MM.1S (cell line): ENCODE results near the gene KCNJ15.

ENCODE experiments used
- DNase-seq: peaks from one replicate; pipeline ENCODE4 v3.0.0-alpha.2; 2015
- H2AFZ ChIP-seq: fragments of 300-600 bp; sonication (generic); 2 replicates; pipeline ENCODE4 v1.6.0; 2016; ENCODE audit warnings: antibody characterized with exemption, low read length
- H3F3A ChIP-seq: fragments of 300-600 bp; sonication (generic); 2 replicates; pipeline ENCODE4 v1.6.1; 2016; ENCODE audit warnings: mild to moderate bottlenecking, antibody characterized with exemption, low read length, moderate library complexity, mixed read lengths; ENCODE audit not compliant: insufficient read depth
- H3K27ac ChIP-seq: fragments of 300-600 bp; sonication (generic); 2 replicates; pipeline ENCODE4 v1.5.1; 2016; ENCODE audit warnings: mild to moderate bottlenecking, low read length
- H3K27me3 ChIP-seq: fragments of 300-600 bp; sonication (generic); replicated peaks from 2 replicates; pipeline ENCODE4 v1.6.0; 2016; ENCODE audit warnings: low read length; ENCODE audit not compliant: insufficient read depth
- H3K36me3 ChIP-seq: fragments of 300-600 bp; sonication (generic); replicated peaks from 2 replicates; pipeline ENCODE4 v1.6.1; 2016; ENCODE audit warnings: mild to moderate bottlenecking, low read length, mixed read lengths; ENCODE audit not compliant: insufficient read depth
- H3K4me1 ChIP-seq: fragments of 300-600 bp; sonication (generic); 2 replicates; pipeline ENCODE4 v1.6.1; 2016; ENCODE audit warnings: low read length, mixed read lengths
- H3K4me2 ChIP-seq: fragments of 300-600 bp; sonication (generic); 2 replicates; pipeline ENCODE4 v1.6.0; 2016; ENCODE audit warnings: low read depth, low read length
- H3K4me3 ChIP-seq: fragments of 300-600 bp; sonication (generic); 2 replicates; pipeline ENCODE4 v1.5.1; 2016; ENCODE audit warnings: low read length, mixed read lengths
- H3K79me2 ChIP-seq: fragments of 300-600 bp; sonication (generic); 2 replicates; pipeline ENCODE4 v1.6.1; 2016; ENCODE audit warnings: mixed run types, low read length, mixed read lengths
- H3K9ac ChIP-seq: fragments of 300-600 bp; sonication (generic); 2 replicates; pipeline ENCODE4 v1.6.1; 2016; ENCODE audit warnings: low read length, mixed read lengths
- H3K9me2 ChIP-seq: fragments of 300-600 bp; sonication (generic); replicated peaks from 2 replicates; pipeline ENCODE4 v1.6.1; 2016; ENCODE audit warnings: mild to moderate bottlenecking, low read length, mixed read lengths; ENCODE audit not compliant: insufficient read depth
- H3K9me3 ChIP-seq: fragments of 300-600 bp; sonication (generic); replicated peaks from 2 replicates; pipeline ENCODE4 v1.6.1; 2016; ENCODE audit warnings: mild to moderate bottlenecking, low read length, mixed read lengths; ENCODE audit not compliant: insufficient read depth
- H4K20me1 ChIP-seq: fragments of 300-600 bp; sonication (generic); 2 replicates; pipeline ENCODE4 v1.6.1; 2016; ENCODE audit warnings: mild to moderate bottlenecking, low read length, moderate library complexity, mixed read lengths; ENCODE audit not compliant: insufficient read depth
- EZH2 ChIP-seq: fragments of 300-600 bp; sonication (generic); optimal IDR thresholded peaks from 2 replicates; pipeline ENCODE3; 2017; ENCODE audit warnings: low read depth, mild to moderate bottlenecking, antibody characterized with exemption, low read length, mixed read lengths
- EZH2phosphoT487 ChIP-seq: fragments of 300-600 bp; sonication (generic); IDR thresholded peaks from 2 replicates; pipeline ENCODE4 v1.6.1; 2018; ENCODE audit warnings: antibody characterized with exemption, low read length
- TF ChIP-seq, protein P1 (sequence below): fragments of 300-600 bp; sonication (generic); IDR thresholded peaks from 2 replicates; pipeline ENCODE4 v1.5.1; 2016; ENCODE audit warnings: antibody characterized with exemption, low read length, mixed read lengths

Gene KCNJ15

DNA sequence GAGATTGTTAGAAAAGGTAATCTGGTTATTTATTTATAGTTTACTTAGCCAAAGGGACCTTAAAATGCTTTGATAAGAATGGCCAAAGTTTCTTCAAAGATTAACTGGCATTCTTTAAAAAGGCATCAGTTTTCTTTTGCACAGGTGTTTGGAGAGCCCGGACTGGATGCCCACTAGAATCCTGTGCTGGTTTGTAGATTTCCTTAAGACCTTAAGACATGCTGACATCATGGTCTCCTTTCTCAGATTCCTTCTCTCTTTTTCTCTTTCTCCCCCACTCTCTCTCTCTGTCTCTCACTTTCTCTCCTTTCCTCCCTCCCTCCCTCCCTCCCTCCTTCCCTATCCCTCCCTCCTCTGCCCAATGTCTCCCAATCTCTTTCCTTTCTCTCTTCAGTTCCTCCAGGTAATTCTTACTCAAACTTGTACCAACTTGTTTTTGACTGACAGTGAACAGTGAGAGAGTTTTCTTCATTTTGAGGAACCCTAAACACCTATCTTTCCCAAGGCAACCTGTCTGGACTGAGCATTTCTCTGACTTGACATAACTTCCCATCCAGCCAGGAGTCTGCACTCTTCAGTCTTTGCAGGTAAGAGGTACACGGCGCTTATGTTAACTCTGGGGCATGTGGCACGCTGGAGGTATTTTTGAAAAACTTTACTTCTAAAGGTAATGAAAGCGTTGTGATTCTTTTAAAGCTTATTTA, at the start of gene KCNJ15:
KCNJ15 (plus strand) TSS at position 393 of the 704 bp plus-strand sequence. CDS start 42,271 bp downstream, outside the sequence.
- no peaks in the 10 kb centered on the region for H3K36me3 ChIP-seq
- TF ChIP-seq, protein P1, sequence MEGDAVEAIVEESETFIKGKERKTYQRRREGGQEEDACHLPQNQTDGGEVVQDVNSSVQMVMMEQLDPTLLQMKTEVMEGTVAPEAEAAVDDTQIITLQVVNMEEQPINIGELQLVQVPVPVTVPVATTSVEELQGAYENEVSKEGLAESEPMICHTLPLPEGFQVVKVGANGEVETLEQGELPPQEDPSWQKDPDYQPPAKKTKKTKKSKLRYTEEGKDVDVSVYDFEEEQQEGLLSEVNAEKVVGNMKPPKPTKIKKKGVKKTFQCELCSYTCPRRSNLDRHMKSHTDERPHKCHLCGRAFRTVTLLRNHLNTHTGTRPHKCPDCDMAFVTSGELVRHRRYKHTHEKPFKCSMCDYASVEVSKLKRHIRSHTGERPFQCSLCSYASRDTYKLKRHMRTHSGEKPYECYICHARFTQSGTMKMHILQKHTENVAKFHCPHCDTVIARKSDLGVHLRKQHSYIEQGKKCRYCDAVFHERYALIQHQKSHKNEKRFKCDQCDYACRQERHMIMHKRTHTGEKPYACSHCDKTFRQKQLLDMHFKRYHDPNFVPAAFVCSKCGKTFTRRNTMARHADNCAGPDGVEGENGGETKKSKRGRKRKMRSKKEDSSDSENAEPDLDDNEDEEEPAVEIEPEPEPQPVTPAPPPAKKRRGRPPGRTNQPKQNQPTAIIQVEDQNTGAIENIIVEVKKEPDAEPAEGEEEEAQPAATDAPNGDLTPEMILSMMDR = no peak
- no peak for TF ChIP-seq EZH2
- TF ChIP-seq EZH2phosphoT487 = no peak

DNA sequence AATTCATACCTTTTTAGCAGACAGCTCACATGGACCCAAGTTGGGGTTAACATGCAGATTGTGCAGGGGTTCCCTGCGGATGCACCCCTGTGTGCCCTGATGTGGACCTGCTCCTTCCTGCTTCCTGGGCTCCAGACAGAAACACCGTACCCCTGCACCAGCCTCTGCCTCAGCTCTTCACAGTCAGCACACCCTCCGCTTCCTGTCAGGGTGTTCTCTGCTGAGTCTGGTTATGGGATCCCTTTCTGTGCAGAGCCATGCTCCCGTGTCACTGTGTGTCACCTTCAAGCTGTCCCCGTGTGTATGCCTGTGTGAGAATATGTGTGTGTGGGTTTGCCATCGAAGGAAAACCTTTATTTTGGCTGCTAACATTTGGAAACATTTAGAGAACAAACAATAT, 48.7 kb upstream of the KCNJ15 start:
- H3K27ac ChIP-seq = no peak overlapping the region
- H3K4me2 ChIP-seq = no peak overlapping the region
- no peaks in the 10 kb centered on the region for H3K4me1 ChIP-seq
- no peaks in the 10 kb centered on the region for H3K79me2 ChIP-seq
- H3K4me3 ChIP-seq = no peak overlapping the region
- no peak overlapping the region for H3K9ac ChIP-seq
- TF ChIP-seq EZH2phosphoT487 = no peak
- TF ChIP-seq, protein P1 = no peak
- no peak for TF ChIP-seq EZH2
- H2AFZ ChIP-seq = no peak overlapping the region
- H3K36me3 ChIP-seq = no peaks in the 10 kb centered on the region
- no peaks in the 10 kb centered on the region for H4K20me1 ChIP-seq
- H3F3A ChIP-seq = no peaks in the 10 kb centered on the region
- H3K9me3 ChIP-seq = no peaks in the 10 kb centered on the region
- DNase-seq = no peak
- H3K27me3 ChIP-seq = no peaks in the 10 kb centered on the region
- no peaks in the 10 kb centered on the region for H3K9me2 ChIP-seq

More for the DNA sequence above, at the start of gene KCNJ15:
- no peaks in the 10 kb centered on the region for H3F3A ChIP-seq
- no peak within 1 kb of the TSS for H3K4me3 ChIP-seq
- DNase-seq = no peak
- H3K9me3 ChIP-seq = no peaks in the 10 kb centered on the region
- H3K27me3 ChIP-seq = no peaks in the 10 kb centered on the region
- H3K9ac ChIP-seq = no peak within 1 kb of the TSS
- H3K9me2 ChIP-seq = no peaks in the 10 kb centered on the region
- no peak within 1 kb of the TSS for H3K27ac ChIP-seq
- no peaks in the 10 kb centered on the region for H3K79me2 ChIP-seq
- no peak within 1 kb of the TSS for H2AFZ ChIP-seq
- no peaks in the 10 kb centered on the region for H4K20me1 ChIP-seq
- no peak within 1 kb of the TSS for H3K4me2 ChIP-seq
- no peaks in the 10 kb centered on the region for H3K4me1 ChIP-seq

DNA sequence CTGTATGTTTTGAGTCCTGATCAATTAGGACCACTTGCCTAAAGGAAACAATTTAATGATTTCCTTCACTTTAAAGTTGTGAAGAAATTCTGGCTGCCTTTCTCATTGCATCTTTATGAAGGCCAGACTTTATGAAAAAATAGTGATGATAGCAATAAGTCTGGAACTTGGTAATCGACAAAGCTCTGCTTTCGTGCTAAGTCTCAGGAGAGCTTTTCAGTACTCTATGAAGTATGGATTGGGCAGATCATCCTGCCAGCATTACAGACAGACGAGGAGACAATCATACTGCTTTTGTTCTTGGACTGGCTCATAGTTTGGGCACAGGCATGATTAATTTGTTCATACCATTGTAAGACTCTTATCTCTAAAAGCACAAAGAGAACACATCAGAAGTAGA, 45.5 kb upstream of the KCNJ15 start:
- Histone ChIP-seq H3K27me3 (no peaks in the 10 kb centered on the region), H3K4me1 (no peaks in the 10 kb centered on the region), H3K4me3 (no peak overlapping the region), H3K9me2 (no peaks in the 10 kb centered on the region), H4K20me1 (no peaks in the 10 kb centered on the region), H3K36me3 (no peaks in the 10 kb centered on the region), H3F3A (no peaks in the 10 kb centered on the region), H2AFZ (no peak overlapping the region), H3K4me2 (no peak overlapping the region), H3K79me2 (no peaks in the 10 kb centered on the region), H3K9ac (no peak overlapping the region), H3K9me3 (no peaks in the 10 kb centered on the region), H3K27ac (no peak overlapping the region)
- TF ChIP-seq EZH2phosphoT487 (no peak), EZH2 (no peak)
- TF ChIP-seq, protein P1 = no peak
- no peak for DNase-seq
